GM18873 (cell line): ENCODE results near the gene KAT2A.

Experiments used
- ATAC-seq: cut with Tn5 transposase; IDR thresholded peaks from one replicate; pipeline ENCODE4 v1.9.1; 2021; ENCODE audit warnings: mild to moderate bottlenecking, moderate library complexity, moderate number of reproducible peaks; ENCODE audit not compliant: unreplicated experiment, low FRiP score

The KAT2A gene

DNA sequence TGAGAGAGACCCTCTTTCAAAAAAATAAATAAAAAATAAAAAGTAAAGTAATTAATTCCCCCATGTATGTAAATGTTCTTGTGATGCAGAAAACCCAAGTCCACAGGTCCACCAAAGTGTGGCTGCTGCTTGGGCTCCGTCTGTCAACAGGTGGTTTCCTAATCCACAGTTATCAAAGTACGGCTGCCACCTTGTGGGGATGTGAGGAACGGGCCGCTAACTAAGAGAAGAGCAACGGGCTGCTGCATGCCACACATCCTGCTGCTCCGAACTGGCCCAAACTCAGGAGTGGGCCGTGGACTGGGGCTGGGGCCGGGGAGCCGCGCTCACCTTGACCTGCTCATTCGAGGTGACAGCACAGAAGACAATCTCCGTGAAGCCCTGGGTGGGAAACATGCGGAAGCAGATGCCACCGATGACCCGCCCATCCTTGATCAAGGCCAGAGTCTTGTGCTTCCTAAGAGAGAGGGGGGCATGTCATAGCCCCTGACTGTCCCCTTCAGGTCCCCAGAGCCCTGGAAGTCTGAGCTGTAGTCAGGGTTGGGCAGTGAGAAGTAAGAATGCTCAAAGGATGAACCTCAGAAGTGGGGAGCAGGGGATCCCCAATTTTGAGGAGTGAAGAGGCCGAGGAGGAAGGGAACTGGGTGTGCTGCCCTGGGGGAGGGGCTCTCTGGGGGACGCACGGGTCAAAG lies 4.3 kb downstream of the KAT2A start:
- ATAC-seq = no peak

DNA sequence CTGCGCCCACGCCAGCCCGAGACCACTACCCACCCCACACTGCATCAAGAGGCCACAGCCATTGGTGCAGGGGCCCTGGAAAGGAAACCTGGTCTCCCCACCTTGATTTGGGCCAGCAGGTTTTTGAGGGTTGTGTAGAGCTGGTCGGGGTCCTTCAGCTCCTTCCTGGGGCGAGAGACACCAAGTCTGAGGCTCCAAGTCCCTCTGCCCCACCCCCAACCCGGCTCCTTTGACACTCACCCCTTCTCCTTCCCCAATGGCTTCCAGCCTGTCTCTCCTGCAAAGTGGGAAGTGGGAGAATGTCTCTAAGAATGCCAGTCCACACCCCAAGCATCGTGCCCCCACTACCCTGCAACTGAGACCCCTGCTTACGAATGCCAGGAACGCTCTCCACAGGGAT lies 7.0 kb downstream of the KAT2A start:
- ATAC-seq = no peak

DNA sequence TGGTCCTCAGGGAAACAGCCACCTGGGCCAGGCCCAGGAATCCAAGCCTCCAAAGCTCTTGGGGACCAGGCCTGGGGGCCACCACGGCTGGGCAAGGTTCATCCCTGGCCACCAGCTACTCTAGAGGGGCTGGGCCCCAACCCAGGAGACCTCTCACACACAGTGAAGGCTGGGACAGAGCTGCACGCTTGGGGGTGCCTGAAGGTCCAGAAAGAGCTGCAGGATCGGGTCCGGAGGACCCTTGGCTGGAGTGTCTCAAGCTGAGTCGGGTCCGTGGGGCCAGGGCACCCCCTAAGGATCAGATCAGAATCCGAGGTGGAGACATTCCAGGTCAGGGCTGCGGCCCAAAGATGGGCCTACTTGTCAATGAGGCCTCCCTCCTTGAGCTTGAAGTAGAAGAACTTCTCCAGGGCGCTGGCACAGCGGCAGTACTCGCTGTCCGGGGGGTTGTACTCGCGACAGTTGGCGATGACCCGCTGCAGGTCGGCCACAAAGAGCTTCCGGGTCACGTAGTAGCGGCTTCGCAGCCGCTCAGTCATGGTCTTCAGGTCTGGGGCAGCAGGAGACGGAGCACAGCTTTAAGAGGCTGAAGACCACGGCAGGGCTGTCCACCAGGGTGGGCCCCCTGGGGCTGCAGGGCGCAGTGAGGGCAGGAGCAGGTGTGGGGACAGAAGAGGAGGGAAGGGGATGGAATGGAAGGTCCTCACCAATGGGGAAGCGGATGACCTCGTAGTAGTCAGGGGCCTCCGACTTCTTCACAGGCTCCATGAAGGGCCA lies 7.7 kb downstream of the KAT2A start:
- no peak for ATAC-seq

DNA sequence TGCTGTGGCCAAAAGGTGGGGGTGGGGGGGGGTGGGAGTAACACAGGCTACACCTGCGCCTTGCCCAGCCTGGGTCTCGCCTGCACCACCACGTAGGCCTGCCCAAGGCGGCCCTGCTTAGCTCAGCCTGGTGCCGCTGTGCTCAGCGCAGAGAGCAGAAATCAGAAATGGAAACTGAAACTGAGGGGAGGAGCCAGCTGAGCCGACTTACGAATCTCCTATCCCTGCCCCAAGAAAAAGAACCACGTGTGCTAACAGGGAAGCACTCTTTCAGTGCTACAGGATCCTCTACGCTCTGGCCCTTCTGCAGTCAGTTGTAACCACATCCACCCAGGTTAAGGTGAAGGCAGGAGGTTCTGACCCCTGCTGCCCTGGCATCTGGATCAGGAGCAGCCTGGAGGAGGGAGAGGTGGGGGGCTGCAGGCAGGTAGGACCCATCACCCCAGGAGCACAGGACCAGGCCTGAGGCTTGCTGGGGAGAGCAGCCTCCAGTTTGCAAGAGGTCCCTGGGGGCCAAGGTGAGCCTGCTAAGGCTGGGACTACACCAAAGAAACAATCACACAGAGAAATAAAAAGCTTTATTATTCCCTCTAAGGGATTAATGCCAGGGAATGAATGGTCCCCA lies 8.5 kb downstream of the KAT2A start, which contains the start of gene DHX58:
Gene DHX58 (minus strand): TSS at position 163 of the 625 bp plus-strand sequence. CDS start 822 bp downstream, outside the sequence.
- no peak for ATAC-seq

DNA sequence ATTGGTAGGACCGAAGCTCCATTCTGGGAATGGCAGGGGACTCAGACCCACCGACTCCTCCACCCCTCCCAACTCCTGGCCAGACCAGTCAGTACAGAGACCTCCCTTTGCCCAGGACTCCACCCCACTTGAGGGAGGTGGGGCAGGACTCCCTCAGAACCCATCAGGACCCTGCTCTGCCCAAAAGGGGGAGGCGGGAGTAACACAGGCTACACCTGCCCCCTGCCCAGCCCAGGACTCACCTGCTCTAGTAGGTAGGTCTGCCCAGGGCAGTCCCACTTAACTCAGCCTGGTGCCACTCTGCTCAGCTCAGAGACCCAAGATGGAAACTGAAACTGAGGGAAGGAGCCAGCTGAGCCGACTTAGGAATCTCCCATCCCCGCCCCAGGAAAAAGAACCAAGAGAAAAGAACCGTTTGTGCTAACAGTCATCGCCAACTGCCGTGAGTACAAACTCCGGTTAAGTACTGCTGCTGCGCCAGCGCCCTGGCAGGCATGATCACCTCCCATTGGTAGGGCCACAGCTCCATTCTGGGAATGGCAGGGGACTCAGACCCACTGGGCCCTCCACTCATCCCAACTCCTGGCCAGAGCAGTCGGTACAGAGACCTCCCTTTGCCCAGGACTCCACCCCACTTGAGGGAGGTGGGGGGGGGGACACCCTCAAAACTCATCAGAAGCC lies 9.2 kb downstream of the KAT2A start:
- no peak for ATAC-seq

DNA sequence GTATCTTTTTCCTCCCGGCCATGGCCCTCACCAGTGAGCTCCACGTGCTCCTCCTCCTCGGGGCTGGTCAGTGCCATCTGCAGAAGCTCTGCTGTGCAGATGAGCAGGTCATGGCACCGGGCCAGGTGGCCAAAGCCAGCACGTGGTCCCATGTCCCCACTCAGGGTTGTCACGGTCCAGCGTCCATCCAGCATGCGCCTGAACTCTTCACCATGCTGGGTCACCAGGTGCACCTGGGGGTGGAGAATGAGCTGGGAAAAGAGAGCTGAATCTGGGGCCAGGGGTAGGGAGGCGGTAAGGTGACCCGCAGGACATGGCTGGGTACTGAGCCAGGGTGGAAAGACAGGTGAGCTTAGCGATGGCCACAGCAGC lies 9.9 kb downstream of the KAT2A start:
- ATAC-seq = no peak

DNA sequence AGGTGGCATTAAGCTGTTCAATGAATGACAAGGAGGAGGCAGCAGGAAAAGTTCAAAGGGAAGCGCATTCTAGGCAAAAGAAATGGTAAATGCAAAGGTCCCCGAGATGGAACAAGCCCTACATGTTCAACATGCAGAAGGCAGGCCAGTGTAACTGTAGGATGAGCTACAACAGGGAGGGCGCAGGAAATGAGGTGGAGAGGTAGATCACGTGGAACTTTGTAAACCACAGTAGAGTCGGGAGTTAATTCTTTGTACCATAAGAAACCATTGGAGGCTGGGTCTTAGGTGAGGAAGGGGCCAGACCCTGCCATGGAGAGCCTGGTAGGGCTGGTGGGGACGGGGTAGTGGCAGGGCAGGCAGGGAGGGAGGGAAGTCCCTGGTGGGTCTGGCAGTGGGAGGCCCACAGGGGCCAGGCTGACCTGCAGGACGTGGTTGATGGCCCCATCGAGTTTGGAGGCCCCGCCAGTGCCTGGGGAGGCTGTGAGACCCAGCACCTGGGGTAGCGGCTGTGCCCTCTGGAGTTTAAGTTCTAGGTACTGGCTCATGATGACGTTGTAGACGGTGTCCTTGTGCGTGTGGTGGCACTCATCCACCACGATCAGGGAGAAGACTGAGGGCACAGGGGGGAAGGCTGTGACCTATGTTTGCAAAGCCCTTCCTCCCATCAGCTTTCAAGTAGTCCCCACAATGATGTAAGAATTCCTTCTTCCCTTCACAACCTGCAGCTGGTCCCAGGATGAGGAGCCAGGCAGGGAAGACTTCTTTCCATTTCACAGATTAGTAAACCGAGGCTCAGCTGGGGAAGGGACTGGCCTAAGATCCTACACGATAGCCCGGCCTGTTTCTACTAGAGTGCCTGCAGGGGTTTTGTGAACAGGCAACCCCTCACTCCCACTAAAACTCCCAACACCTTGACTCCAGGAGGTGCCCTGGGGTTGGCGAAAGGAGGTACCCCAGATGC lies 10.6 kb downstream of the KAT2A start:
- no peak for ATAC-seq

DNA sequence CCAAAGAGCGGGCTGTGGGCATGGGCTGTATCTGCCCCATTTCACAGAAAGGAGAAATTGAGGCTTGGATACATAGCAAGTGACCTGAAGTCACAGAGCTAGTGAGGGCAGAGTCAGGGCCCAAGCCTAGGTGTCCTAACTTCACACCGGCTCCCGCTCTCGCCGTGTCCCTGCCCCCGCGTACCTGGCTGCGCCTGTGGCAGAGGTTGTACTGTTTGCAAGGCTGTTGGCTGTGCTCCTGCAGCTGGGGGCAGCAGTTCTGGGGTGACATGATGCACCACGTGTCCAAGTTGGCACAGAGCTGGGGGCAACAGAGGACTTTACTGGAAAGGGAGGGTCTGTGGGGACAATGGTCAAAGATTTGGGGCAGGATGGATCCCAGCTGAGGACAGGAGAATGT lies 12.1 kb downstream of the KAT2A start:
- no peak for ATAC-seq

DNA sequence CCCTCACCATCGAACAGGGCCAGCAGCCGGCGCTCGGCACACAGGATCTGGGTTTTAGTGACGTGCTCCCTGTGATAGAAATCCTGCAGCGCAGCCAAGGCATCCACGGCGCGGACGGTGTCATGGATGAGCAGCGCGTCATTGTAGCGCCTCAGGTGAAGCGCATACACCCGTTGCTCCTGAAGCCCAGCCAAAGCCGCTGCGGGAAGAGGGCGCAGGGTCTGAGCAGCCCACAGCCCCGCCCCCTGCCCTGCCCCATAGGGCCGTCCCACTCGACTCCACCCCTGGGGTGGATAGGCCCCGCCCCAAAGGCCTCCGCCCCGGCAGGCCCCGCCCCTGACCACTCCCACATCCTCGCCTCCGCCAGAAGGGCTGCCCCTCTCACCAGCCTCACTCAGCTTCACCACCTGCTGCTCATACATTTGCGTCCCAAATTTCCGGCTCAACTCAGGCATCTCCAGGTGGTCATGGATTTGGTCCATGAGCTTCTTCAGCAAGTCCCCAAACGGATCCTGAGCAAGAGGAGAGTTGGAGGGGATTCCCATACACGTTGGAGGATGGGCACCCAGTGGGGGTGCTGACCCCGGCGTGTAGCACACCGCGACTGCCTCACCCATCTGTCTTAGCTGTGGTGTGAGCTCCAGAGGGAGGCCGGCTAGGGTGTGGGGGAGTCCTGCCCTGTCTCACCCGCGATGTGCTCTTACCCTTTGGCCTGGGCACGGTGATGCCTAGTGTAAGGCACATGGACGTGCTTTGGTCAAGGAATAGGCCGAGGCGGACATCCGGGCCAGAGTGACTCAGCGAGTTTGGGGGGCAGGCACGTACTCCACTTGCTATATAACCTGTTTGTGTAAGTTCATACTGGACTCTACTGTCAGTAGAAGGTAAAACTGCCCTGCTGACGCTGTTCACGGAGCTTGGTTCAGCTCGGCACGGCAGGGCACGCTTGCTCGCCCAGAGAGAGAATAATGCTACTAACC lies 13.3 kb downstream of the KAT2A start:
- ATAC-seq = peak; percentile 41

DNA sequence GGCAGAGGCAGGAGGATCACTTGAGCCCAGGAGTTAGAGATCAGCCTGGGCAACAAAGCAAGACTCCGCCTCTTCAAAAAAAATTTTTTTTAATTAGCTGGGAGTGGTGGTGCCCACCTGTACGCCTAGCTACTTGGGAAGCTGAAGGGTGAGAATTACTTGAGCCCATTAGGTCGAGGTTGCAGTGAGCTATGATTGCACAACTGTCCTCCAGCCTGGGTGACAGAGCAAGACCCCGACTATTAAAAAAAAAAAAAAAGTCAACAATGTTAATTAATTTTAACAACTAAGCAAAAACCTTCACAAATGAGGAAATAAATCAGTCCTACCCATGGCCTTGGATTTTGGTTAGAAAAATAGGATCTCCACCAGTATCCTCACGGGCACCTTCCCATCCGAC lies 14.0 kb downstream of the KAT2A start:
- no peak for ATAC-seq

DNA sequence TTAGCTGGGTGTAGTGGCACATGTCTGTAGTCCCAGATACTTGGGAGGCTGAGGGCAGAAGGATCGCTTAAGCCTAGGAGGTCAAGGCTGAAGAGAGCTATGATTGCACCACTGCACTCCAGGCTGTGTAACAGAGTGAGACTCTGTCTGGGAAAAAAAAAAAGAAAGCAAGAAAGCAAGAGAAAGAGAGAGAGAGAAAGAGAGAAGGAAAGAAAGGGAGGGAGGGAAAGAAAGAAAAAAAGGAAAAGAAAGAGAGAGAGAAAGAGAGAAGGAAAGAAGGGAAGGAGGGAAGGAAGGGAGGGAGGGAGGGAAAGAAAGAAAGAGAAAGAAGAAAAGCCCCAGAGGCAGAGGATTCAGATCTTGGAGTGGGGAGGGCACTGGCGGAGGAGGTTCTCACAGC lies 15.2 kb downstream of the KAT2A start:
- ATAC-seq = no peak

DNA sequence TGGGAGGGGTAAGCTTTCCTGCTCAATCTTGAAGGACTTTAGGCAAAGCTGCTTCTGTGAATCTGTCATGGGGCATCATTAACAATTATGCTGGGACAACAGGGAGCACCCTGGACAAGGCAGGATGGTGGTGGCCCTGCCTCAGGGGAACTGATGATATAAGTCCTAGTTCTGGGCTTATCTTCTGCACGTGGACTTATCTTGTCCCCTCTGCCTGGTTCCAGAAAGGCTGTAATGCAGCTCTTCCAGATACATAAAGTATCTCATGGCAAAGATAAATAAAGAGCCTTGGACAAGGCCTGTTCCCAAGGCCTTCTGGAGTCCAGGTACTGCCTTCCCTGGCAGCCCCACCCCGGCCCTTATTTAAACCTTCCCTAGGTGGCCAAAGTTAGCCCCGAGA lies 16.9 kb downstream of the KAT2A start:
- no peak for ATAC-seq

DNA sequence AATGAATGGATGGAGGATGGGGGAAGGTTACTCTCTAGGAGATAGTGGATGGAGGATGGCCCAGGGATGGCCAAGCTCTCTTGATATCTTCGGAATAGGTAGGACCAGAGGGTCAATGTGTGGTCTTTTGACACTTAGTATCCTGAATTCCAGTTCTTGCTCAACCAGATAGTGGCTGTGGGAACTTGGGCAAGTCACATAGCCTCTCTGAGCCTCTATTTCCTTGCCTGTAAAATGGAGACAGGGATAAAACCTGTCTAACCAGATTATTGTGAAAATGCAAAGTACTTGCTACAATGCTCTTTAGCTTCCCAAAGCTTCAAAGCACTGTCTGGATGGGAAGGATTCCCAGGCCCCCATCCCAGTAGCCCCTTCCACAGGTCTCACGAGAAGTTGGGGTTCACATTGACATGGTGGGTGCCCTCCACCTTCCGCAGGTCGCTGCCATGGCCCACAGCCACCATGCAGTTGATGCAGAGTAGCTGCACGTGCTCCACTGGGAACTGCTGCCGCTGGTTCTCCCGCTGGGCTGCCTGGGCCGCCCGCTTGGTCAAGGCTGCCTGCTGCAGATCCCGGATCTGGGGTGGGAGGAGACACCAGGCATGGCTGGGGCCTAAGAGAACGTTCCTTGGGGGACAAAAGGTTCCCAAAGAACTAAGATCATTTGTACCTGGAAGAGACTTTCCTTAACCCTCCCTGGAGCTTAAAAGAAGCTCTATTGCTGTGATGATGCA lies 17.8 kb downstream of the KAT2A start:
- ATAC-seq = no peak

DNA sequence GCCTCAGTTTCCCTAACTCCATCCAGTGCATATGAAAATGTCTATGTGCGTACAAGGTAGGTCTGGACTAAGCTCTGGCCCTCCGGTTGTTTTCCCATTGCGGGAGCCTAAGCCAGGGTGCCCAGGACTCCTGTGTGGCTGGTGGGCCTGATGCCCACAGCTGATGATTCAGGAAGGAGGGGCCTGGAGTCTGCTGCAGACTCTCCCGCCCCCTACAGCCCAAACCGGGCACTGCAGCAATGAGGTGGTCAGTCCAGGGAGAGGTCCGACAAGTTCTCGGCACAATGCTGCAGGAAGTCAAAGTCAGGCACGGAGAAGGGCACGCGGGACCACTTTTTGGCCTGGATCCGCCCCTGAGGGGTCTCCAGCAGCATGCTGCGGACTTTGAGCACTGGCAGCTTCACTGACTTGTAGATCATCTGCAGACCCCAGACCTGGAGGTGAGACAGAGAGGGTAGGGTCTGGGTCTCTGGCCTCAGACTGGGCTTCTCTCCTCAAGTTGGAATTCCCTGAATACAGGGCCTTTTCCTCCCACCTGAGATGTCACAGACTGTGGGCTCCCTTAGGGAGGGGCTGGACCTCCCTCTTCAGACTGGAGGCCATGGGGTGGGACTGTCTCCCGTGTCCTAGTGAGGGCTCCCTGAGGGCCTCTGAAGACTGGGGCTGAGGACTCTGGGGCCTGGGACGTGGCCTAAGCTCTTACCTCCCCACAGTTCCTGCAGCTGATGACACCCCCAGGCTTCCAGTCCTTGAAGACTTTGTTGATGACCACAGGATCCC lies 19.5 kb downstream of the KAT2A start:
- no peak for ATAC-seq

DNA sequence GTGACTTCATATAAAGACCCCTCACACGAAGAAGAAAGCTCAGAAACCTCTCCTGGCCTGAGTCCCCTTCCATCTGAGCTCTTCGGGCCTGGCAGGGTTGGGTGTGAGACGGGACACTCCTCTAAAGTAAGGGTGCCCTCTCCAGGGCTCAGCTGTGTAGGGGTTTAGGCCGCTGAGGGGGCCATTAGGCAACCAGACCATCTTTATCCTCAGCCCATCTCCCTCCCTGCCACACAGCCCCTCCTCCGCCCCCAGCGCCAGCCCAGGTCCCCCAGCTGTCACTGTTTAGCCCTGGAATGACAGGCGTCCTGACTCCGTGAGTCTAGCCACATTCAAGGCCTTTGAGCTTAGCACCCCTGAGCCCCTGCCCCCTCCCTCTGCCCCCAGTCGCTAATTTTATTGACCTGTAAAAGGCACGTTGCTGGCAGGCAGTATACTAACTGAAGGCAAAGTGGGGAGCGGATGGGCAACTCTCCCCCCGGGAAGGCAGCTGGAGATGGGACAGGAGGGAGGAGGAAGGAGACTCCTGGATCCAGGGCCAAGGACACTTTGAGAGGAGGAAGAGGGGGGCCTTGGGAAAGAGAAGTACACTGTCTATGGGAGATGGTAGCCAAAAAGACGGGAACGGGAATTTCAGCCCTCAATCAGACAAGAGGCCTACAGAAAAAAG lies 22.3 kb downstream of the KAT2A start:
- ATAC-seq = no peak

DNA sequence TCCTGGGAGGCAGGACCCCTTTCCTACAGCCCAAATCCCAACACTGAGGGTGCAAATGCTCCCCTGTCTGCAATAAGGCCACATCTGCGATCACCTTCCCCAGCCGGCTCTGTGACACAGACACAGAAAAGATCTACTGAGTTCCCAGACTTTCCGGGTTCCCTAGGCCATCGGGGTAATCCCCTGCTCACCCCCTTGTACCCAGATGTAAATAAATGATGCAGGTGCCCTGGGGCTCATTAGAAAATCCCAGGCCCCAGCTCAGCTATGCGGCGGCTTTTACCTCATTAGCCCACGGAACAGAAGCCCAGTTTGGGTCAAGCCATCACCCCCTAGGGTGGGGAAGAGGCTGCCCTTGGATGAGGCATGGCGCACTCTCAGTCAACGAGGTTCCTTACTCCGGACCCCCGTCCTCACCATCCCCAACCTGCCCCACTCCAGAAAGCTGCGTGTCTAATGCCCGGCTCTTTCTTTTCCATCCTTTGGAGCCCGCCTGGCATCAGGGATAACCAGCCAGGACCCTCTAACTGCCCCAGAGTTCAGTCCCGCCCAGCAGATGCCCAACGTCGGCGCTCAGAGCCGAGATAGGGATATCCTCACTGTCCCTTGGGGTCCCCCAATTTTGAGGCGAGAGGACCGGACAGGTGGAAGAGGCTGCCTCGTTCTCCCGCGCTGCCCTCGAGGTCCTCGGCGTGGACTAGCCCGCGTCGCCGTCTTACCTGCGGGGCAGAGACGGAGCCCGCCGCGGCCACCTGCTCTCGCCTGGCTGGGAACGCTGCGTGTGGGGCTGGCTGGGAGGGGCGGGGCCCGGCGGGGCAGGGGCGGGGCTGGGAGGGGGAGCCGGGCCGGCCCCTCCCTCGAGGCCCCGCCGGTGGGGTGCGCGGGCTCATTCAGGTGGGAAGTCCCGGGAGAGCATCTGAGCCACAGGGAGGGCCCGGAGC lies 23.2 kb downstream of the KAT2A start, which contains the start of gene ZNF385C:
Gene ZNF385C (minus strand): TSS at position 783 of the 941 bp plus-strand sequence. CDS start 35,417 bp downstream, outside the sequence.
- ATAC-seq = no peak
